Measurements from ENCODE around the gene TRIM66.
A peak's percentile ranks its signal among the peaks of the same experiment; 100 is the strongest.

TRIM66 gene
- 4.1 to 27.3 (median 14.3) reads per million in 17 experiments for total RNA-seq

GRCh38 chr11:8682303-8683114, at the start of gene TRIM66, which contains the start of gene RPL27A:
Gene TRIM66, minus strand, starts transcription at chr11:8682665. Its CDS starts 10,391 bp downstream, at chr11:8672274.
Gene RPL27A, plus strand, starts transcription at chr11:8682792. Its CDS starts 22 bp downstream, at chr11:8682814.
- peak; percentile 99 for DNase-seq

GRCh38 chr11:8731647-8732323, 49.3 kb upstream of the TRIM66 start:
- DNase-seq, result no peak

- DNase-seq, result no peak
Observed at GRCh38 chr11:8730697-8731020, 48.2 kb upstream of the TRIM66 start.

GRCh38 chr11:8729837-8730696, 47.6 kb upstream of the TRIM66 start:
- DNase-seq, result no peak

- DNase-seq, result no peak
Observed at GRCh38 chr11:8729067-8729466, 46.6 kb upstream of the TRIM66 start.

GRCh38 chr11:8728563-8728962, 46.1 kb upstream of the TRIM66 start:
- DNase-seq, result no peak

- DNase-seq, result no peak
Observed at GRCh38 chr11:8726395-8726794, 43.9 kb upstream of the TRIM66 start.

GRCh38 chr11:8724682-8725081, 42.2 kb upstream of the TRIM66 start:
- DNase-seq, result no peak

- DNase-seq, result no peak
Observed at GRCh38 chr11:8723711-8724110, 41.2 kb upstream of the TRIM66 start.

- no peak for DNase-seq
Observed at GRCh38 chr11:8722809-8723208, 40.3 kb upstream of the TRIM66 start.

GRCh38 chr11:8721609-8722500, 39.4 kb upstream of the TRIM66 start:
- DNase-seq, result no peak

- DNase-seq, result no peak
Observed at GRCh38 chr11:8720868-8721608, 38.6 kb upstream of the TRIM66 start.

- DNase-seq, result no peak
Observed at GRCh38 chr11:8720352-8720751, 37.9 kb upstream of the TRIM66 start.

- DNase-seq, result no peak
Observed at GRCh38 chr11:8719721-8720120, 37.3 kb upstream of the TRIM66 start.

- DNase-seq, result peak in 3 of 4 experiments; percentile 15 to 43 (median 42)
Observed at GRCh38 chr11:8719211-8719649, 36.8 kb upstream of the TRIM66 start.

GRCh38 chr11:8717876-8718753, 35.6 kb upstream of the TRIM66 start:
- DNase-seq, result peak in 3 of 4 experiments; percentile 41 to 61 (median 59)

GRCh38 chr11:8717544-8717875, 35.0 kb upstream of the TRIM66 start:
- peak in 3 of 4 experiments; percentile 41 to 53 (median 46) for DNase-seq

GRCh38 chr11:8715501-8715900, 33.0 kb upstream of the TRIM66 start:
- peak; percentile 67 to 83 (median 76) for DNase-seq

- DNase-seq, result no peak
Observed at GRCh38 chr11:8714622-8715225, 32.3 kb upstream of the TRIM66 start.
